ENCODE data around the gene TBX10.
"Not testable (repeated sequence)": the region's sequence is repeated elsewhere in the genome, so short reads cannot be mapped to it uniquely, and the experiment has no call there.

Gene TBX10

GRCh38 chr11:67664696-67665540 is 25.4 kb upstream of the TBX10 start:
- no peak for FAIRE-seq

GRCh38 chr11:67664213-67664585 is 24.6 kb upstream of the TBX10 start:
- no peak for DNase-seq (ENCODE audit: insufficient read length, low spot score)
- FAIRE-seq, result peak; percentile 51

More at GRCh38 chr11:67664696-67665540, 25.4 kb upstream of the TBX10 start:
- no peak for DNase-seq (ENCODE audit: insufficient read length, low spot score)

GRCh38 chr11:67663532-67664212 is 24.1 kb upstream of the TBX10 start:
- no peak for DNase-seq (ENCODE audit: insufficient read length, low spot score)
- no peak for FAIRE-seq

- FAIRE-seq (no peak), DNase-seq (ENCODE audit: insufficient read length, low spot score) (no peak)
Measured at GRCh38 chr11:67662835-67663531, 23.4 kb upstream of the TBX10 start.

GRCh38 chr11:67662142-67662834 is 22.7 kb upstream of the TBX10 start:
- DNase-seq (ENCODE audit: insufficient read length, low spot score) (no peak), FAIRE-seq (peak; percentile 40)

GRCh38 chr11:67660752-67661151 is 21.2 kb upstream of the TBX10 start:
- FAIRE-seq; DNase-seq (ENCODE audit: insufficient read length, low spot score): not testable (repeated sequence)

GRCh38 chr11:67659651-67660165 is 20.1 kb upstream of the TBX10 start:
- FAIRE-seq; DNase-seq (ENCODE audit: insufficient read length, low spot score): not testable (repeated sequence)

- no peak for FAIRE-seq
- DNase-seq (ENCODE audit: insufficient read length, low spot score), result no peak
Measured at GRCh38 chr11:67657300-67657699, 17.7 kb upstream of the TBX10 start.

- FAIRE-seq (no peak), DNase-seq (ENCODE audit: insufficient read length, low spot score) (no peak)
Measured at GRCh38 chr11:67656278-67656922, 16.8 kb upstream of the TBX10 start.

GRCh38 chr11:67654225-67654624 is 14.7 kb upstream of the TBX10 start:
- FAIRE-seq, result no peak
- DNase-seq (ENCODE audit: insufficient read length, low spot score), result no peak

- DNase-seq (ENCODE audit: insufficient read length, low spot score) (no peak), FAIRE-seq (no peak)
Measured at GRCh38 chr11:67652965-67653845, 13.6 kb upstream of the TBX10 start.

- FAIRE-seq, result no peak
- DNase-seq (ENCODE audit: insufficient read length, low spot score), result no peak
Measured at GRCh38 chr11:67651976-67652781, 12.6 kb upstream of the TBX10 start.

- peak; percentile 100 for FAIRE-seq
- DNase-seq (ENCODE audit: insufficient read length, low spot score), result no peak
Measured at GRCh38 chr11:67649634-67650510, 10.3 kb upstream of the TBX10 start.

GRCh38 chr11:67648796-67649613 is 9.4 kb upstream of the TBX10 start:
- DNase-seq (ENCODE audit: insufficient read length, low spot score), result no peak
- no peak for FAIRE-seq

- DNase-seq (ENCODE audit: insufficient read length, low spot score), result no peak
- FAIRE-seq, result peak; percentile 23
Measured at GRCh38 chr11:67648140-67648795, 8.7 kb upstream of the TBX10 start.

- DNase-seq (ENCODE audit: insufficient read length, low spot score) (no peak), FAIRE-seq (no peak)
Measured at GRCh38 chr11:67647471-67647870, 7.9 kb upstream of the TBX10 start.
